GM18519 (cell line): ENCODE data around the gene MICALL2.
"Not testable (repeated sequence)": the region's sequence is repeated elsewhere in the genome, so short reads cannot be mapped to it uniquely, and the experiment has no call there.

Source experiments
- ATAC-seq: cut with Tn5 transposase; IDR thresholded peaks from one replicate; pipeline ENCODE4 v1.9.1; 2021; ENCODE audit warnings: mild to moderate bottlenecking, moderate library complexity; ENCODE audit not compliant: unreplicated experiment, low FRiP score

Gene MICALL2

DNA sequence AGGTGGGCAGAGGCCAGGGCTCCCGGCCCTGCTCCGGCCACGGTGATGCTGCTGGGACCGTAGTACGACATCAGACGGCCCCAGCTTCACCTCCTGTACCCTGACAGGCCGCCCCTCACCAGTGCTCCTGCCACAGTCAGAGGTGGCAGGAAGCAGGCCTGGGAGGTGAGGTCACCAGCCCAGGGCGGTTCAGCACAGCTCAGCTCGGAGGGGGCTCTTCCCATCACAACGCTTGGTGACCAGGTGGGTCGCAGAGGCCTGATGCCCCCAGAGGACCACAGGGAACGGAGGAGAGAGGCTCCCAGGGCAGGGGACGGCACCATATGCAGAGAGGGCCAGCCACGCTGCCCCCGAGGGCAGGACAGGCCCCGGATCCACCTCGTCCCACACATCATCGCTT, 8.8 kb downstream of the MICALL2 start:
- no peak for ATAC-seq

DNA sequence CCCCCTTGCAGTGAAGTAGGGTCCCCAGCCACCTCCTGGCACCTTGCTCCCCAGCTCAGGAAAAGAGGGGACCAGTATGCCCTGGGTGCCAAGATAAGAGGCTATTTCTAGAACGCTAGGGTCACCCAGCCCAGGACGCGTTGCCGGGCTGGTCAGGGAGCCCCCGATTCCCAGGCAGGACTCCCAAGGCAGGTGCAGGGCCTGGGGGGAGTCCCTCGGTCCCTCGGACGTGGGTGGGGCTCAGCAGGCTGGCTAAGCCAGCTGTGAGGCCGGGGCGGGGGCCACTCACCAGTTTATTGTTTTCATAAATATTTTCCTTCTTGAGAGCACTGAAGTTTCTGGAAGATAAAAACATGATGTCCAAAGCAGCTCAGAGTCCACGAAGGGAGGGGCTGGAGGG, 9.3 kb downstream of the MICALL2 start:
- ATAC-seq = no peak

DNA sequence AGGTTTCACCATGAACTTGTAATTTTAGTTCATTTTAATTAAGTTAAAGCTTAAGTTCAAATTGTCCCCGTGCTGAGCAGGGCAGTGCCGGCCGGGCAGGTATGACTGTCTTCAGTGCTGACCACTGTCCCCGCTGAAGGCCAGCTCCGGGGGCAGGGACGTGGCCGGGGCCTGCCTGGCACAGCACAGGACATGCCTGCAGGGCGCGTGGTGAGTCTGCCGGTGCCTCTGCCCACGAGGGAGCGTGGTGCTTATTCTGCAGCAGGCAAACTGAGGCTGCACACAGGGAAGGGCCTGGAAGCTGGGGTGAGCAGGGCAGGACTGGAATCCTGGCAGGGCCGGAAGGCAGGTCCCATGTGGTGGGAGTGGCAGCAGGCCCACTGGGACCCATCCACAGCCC, 9.8 kb downstream of the MICALL2 start:
- ATAC-seq = no peak

- ATAC-seq = no peak
These were observed 10.3 kb downstream of the MICALL2 start for GRCh38 chr7:1448958-1449357.

DNA sequence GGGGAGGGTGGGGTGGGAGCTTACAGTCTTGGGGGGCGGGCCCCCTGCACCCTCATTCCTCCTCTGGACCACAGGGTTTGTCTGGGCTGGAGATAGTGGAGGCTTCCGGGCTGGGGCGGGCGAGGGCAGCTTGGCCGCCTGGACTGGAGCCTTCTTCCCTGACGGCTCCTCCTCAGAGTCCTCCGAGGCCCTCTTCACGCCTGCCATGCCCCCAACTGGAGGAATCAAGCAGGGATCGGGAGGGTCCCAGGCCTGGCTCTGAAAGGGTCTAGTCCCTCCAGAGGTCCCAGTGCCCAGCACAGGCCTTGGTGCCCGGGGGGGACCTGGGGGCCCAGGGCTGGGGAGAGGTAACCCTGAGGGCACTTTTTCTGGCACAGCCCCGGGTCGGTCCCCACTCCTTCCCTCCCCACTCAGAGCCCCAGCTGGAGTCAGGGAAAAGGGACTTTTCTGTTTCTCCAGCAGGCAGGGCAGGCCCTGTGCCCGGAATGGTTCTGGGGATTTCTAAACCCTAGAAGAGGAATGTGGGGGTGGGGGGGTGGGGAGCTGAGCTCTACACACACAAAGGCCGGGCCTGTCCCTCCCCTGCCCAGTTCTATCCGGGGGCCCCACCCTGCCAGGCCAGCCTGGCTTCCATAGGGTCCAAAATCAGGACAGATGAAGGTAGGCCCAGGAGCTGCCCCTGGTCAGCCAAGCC, 11.6 kb downstream of the MICALL2 start:
- no peak for ATAC-seq

DNA sequence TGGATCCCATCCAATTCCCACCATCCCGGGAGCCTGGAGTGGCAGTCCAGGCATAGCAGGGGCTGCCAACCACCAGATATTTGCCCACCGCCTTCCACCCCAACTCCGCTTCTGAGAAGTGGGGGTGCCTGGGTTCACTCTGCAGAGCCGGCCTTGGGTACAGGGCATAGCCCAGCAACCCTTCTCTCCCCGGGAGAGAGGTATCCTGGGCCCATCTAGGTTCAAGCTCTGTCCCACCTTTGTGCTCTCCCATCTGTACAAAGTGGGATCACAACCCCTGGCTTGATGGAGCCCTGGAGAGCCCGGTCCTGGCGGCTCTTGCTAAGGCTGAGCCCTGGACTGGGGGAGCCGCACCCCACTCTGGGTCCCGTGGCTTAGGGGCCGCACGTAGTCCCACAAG, 12.2 kb downstream of the MICALL2 start:
- ATAC-seq = no peak

DNA sequence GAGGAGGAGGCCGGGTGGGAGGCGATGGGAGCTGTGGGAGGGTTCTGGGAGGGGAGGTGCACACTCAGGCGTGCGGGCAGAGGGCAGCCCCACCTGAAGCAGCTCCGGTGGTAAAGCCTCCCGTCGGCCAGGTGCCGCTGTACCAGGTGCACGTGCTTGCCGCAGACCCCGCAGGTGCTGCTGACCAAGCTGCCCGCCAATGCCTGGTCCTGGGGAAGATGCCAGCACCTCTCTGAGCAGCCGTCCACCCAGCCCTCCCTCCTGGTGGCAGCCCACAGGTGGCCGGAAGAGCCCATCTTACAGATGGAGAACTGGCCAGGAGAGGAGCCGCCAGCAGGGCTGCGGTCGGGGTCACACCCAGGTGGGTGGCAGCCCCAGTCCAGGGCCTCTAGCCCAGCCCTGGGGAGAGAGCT, 12.6 kb downstream of the MICALL2 start:
- ATAC-seq = no peak

DNA sequence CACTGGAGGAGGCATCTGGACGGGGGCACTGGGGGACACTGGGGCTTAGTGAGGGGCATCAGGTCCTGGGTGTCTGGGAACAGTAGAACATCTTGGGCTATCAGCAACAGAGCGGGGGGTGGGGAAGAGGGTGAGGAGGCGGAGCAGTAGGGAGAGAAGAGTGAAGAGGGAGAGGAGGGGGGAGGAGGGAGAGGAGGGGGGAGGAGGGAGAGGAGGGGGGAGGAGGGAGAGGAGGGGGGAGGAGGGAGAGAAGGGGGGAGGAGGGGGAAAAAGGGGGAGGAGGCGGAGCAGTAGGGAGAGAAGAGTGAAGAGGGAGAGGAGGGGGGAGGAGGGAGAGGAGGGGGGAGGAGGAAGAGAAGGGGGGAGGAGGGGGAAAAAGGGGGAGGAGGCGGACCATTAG, 13.2 kb downstream of the MICALL2 start:
- ATAC-seq = not testable (repeated sequence)

- no peak for ATAC-seq
These were observed 13.9 kb downstream of the MICALL2 start for GRCh38 chr7:1445341-1445740.

- ATAC-seq = no peak
These were observed 14.3 kb downstream of the MICALL2 start for GRCh38 chr7:1444925-1445322.

- ATAC-seq = no peak
These were observed 14.9 kb downstream of the MICALL2 start for GRCh38 chr7:1444214-1444924.

- ATAC-seq = not testable (repeated sequence)
These were observed 15.6 kb downstream of the MICALL2 start for GRCh38 chr7:1443587-1444200.

- ATAC-seq = no peak
These were observed 16.7 kb downstream of the MICALL2 start for GRCh38 chr7:1442355-1443124.

GRCh38 chr7:1441615-1442354, 17.5 kb downstream of the MICALL2 start:
- no peak for ATAC-seq

GRCh38 chr7:1440620-1441019, 18.6 kb downstream of the MICALL2 start:
- ATAC-seq = no peak

GRCh38 chr7:1439373-1440363, 19.6 kb downstream of the MICALL2 start:
- no peak for ATAC-seq

- no peak for ATAC-seq
These were observed 20.4 kb downstream of the MICALL2 start for GRCh38 chr7:1438821-1439220.

GRCh38 chr7:1438208-1438607, 21.1 kb downstream of the MICALL2 start:
- ATAC-seq = no peak
